OCI-LY1 (cell line): ENCODE data around the gene ABCB11.

Experiments used
- EZH2 ChIP-seq: fragments of 200-600 bp; sonication (generic), shearing (Covaris generic); IDR thresholded peaks from 2 replicates; pipeline ENCODE4 v1.8.0; 2017; ENCODE audit warnings: borderline replicate concordance, mixed run types, mild to moderate bottlenecking, antibody characterized with exemption, low read length, moderate library complexity, mixed read lengths
- TF ChIP-seq, protein P1 (sequence below): fragments of 200-600 bp; sonication (generic), shearing (Covaris generic); IDR thresholded peaks from 2 replicates; pipeline ENCODE4 v1.5.1; 2017; ENCODE audit warnings: mild to moderate bottlenecking, antibody characterized with exemption, low read length, moderate library complexity, mixed read lengths

DNA sequence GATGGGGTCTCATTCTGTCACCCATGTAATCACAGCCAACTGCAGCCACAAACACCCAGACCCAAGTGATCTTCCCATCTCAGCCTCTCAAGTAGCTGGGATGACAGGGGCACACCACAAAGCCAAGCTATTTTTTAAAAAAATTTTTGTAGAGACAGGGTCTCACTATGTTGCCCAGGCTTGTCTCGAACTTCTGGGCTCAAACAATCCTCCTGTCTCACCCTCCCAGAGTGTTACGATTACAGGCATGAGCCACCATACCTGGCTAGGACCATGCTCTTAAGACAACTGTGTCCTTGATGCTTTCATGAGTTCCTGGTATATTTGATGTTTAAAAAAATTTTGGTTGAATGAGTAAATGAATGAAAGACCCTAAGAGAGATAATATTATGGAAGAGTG is 19.4 kb downstream of the ABCB11 start:
- TF ChIP-seq, protein P1, sequence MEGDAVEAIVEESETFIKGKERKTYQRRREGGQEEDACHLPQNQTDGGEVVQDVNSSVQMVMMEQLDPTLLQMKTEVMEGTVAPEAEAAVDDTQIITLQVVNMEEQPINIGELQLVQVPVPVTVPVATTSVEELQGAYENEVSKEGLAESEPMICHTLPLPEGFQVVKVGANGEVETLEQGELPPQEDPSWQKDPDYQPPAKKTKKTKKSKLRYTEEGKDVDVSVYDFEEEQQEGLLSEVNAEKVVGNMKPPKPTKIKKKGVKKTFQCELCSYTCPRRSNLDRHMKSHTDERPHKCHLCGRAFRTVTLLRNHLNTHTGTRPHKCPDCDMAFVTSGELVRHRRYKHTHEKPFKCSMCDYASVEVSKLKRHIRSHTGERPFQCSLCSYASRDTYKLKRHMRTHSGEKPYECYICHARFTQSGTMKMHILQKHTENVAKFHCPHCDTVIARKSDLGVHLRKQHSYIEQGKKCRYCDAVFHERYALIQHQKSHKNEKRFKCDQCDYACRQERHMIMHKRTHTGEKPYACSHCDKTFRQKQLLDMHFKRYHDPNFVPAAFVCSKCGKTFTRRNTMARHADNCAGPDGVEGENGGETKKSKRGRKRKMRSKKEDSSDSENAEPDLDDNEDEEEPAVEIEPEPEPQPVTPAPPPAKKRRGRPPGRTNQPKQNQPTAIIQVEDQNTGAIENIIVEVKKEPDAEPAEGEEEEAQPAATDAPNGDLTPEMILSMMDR = no peak
- no peak for TF ChIP-seq EZH2
